K562 (cell line): ENCODE results near the gene ZNF74. TPM values are rescaled to one million over a fixed set of nuclear protein-coding genes. Genes with fewer than 3 reads are reported as not detected.
A peak's percentile ranks its signal among the peaks of the same experiment; 100 is the strongest.

Experiments used
- CEBPB ChIP-seq: fragments of 450-650 bp; IDR thresholded peaks from 2 replicates; pipeline ENCODE4 v1.6.1; 2016; ENCODE audit warnings: missing genetic modification characterization, missing compliant biosample characterization
- DPF2 ChIP-seq: fragments of 450-650 bp; IDR thresholded peaks from 2 replicates; pipeline ENCODE4 v1.6.1; 2016
- ELK3 ChIP-seq: fragments of 450-650 bp; formaldehyde crosslinking; IDR thresholded peaks from 2 replicates; pipeline ENCODE4 v1.4.0; 2020; ENCODE audit warnings: mild to moderate bottlenecking
- EP400 ChIP-seq: fragments of 450-650 bp; IDR thresholded peaks from 2 replicates; pipeline ENCODE4 v1.6.1; 2017; ENCODE audit warnings: antibody characterized with exemption, mild to moderate bottlenecking, moderate library complexity
- MCM7 ChIP-seq, 2 experiments: fragments of 450-650 bp; IDR thresholded peaks; 2 replicates each; pipeline ENCODE4 v1.6.1; 2016 to 2018
- NKRF ChIP-seq: fragments of 450-650 bp; IDR thresholded peaks from 2 replicates; pipeline ENCODE4 v1.6.1; 2016; ENCODE audit warnings: borderline replicate concordance
- PCBP2 ChIP-seq: fragments of 200-400 bp; formaldehyde crosslinking; IDR thresholded peaks from 2 replicates; pipeline ENCODE4 v1.6.1; 2018; ENCODE audit warnings: low read length, low read depth, mild to moderate bottlenecking, moderate library complexity; ENCODE audit not compliant: poor library complexity, severe bottlenecking
- PHB2 ChIP-seq: fragments of 450-650 bp; IDR thresholded peaks from 2 replicates; pipeline ENCODE4 v1.6.1; 2017; ENCODE audit warnings: low read depth
- SP2 ChIP-seq: IDR thresholded peaks from 2 replicates; pipeline ENCODE4 v1.6.1; 2011; ENCODE audit warnings: mild to moderate bottlenecking, low read depth, low read length, moderate library complexity; ENCODE audit not compliant: poor library complexity, severe bottlenecking; ENCODE audit errors: extremely low read depth
- STAT6 ChIP-seq: sonication (generic); formaldehyde crosslinking; IDR thresholded peaks from 2 replicates; pipeline ENCODE4 v1.8.1; 2023; ENCODE audit warnings: mild to moderate bottlenecking, missing genetic modification reagents
- VEZF1 ChIP-seq: fragments of 200-800 bp; sonication (Bioruptor generic); IDR thresholded peaks from 2 replicates; pipeline ENCODE4 v1.6.1; 2017; ENCODE audit warnings: missing genetic modification characterization, missing compliant biosample characterization
- ZBTB11 ChIP-seq, 3 experiments: fragments of 200-800 bp in 1 of 3; fragments of 250-450 bp in 1 of 3; fragments of 450-650 bp in 1 of 3; sonication (Bioruptor Pico) in 1 of 3; sonication (Bioruptor generic) in 1 of 3; formaldehyde crosslinking in 1 of 3; IDR thresholded peaks; 2 replicates each; pipeline versions ENCODE4 v1.6.1 to v1.8.0; 2016 to 2022; ENCODE audit warnings: mild to moderate bottlenecking in 2 of 3, missing genetic modification characterization in 2 of 3, missing compliant biosample characterization in 1 of 3, moderate library complexity in 1 of 3
- ZNF232 ChIP-seq: sonication (generic); formaldehyde crosslinking; IDR thresholded peaks from 2 replicates; pipeline ENCODE4 v1.8.0; 2022; ENCODE audit warnings: mild to moderate bottlenecking, missing genetic modification reagents
- ZNF3 ChIP-seq: fragments of 250-450 bp; sonication (Bioruptor Pico); IDR thresholded peaks from 2 replicates; pipeline ENCODE4 v1.5.0; 2021; ENCODE audit warnings: mild to moderate bottlenecking, moderate library complexity
- ZNF511 ChIP-seq: sonication (generic); formaldehyde crosslinking; IDR thresholded peaks from 2 replicates; pipeline ENCODE4 v1.8.0; 2022; ENCODE audit warnings: mild to moderate bottlenecking, missing genetic modification reagents
- polyA plus RNA-seq, 8 experiments: library from polyadenylated mRNA; depleted of rRNA in 4 of 8; stranded (reverse) in 5 of 8; unstranded in 3 of 8; fragments of >200 nt; fragmentation: Nextera tagmentation in 2 of 8; fragmentation: Illumina TruSeq in 1 of 8; extraction: Ambion mirVana in 2 of 8; extraction: Trizol in 1 of 8; gene quantifications; 2 replicates each; pipeline versions ENCODE4 v1.2.1 to v1.2.3, GENCODE V29; 2011 to 2014; ENCODE audit warnings: inconsistent platforms in 1 of 8, missing spikeins in 1 of 8
- total RNA-seq, 7 experiments: library from RNA; depleted of rRNA in 6 of 7; stranded (reverse); fragments of >200 nt in 6 of 7; fragmentation: Illumina TruSeq in 2 of 7; extraction: Trizol in 2 of 7; gene quantifications; 2 replicates each; pipeline versions ENCODE4 v1.2.1 to v1.2.3, GENCODE V29; 2011 to 2021; ENCODE audit warnings: low replicate concordance in 1 of 7

The ZNF74 gene
- total and polyA plus RNA-seq, 9 of the 15 experiments (the other 6 are each of a cell fraction or from before 2014, with no cell fraction given) = 2.4 to 53.5 (median 31.5) TPM

GRCh38 chr22:20456064-20456721, 62.2 kb downstream of the ZNF74 start (continued):
- peak in 1 of 3 experiments; percentile 46; a peak in 2 of 6 replicates for TF ChIP-seq ZBTB11 (CRISPR knock-in tag; IDR thresholded peaks at IDR 0.05)
- TF ChIP-seq ZNF232 = no peak
- no peak for TF ChIP-seq ZNF3 (CRISPR knock-in tag)
- no peak for TF ChIP-seq EP400
- TF ChIP-seq CEBPB (tag) = peak; percentile 82
- peak; percentile 69; the same call in 1 of the 2 replicates for TF ChIP-seq ZNF511 (CRISPR knock-in tag)
- TF ChIP-seq SP2 = peak; percentile 23
- peak; percentile 64 for TF ChIP-seq DPF2
- TF ChIP-seq MCM7 (IDR thresholded peaks at IDR 0.05) = no peak
- TF ChIP-seq PCBP2 = no peak
- TF ChIP-seq VEZF1 = peak; percentile 54
- TF ChIP-seq ELK3 = no peak; the same call in 1 of the 2 replicates
- TF ChIP-seq PHB2 = no peak
- TF ChIP-seq STAT6 = peak; percentile 92; the same call in 1 of the 2 replicates
- no peak for TF ChIP-seq NKRF
